Common myeloid progenitor, CD34-positive (primary cell): ENCODE measurements around the gene CCL8.
"Not testable (repeated sequence)": the region's sequence is repeated elsewhere in the genome, so short reads cannot be mapped to it uniquely, and the experiment has no call there.

Experiments
- CTCF ChIA-PET: fragments of 350-600 bp; sonication (Branson Sonifier 250); formaldehyde crosslinking; loops from one replicate; lab custom pipeline; 2021; ENCODE audit warnings: antibody characterized with exemption; lab: Charles Lee
- POLR2A ChIA-PET: fragments of 350-600 bp; sonication (Branson Sonifier 250); formaldehyde crosslinking; loops from one replicate; lab custom pipeline; 2021; ENCODE audit warnings: antibody characterized with exemption; lab: Charles Lee
- DNase-seq, 3 donors: peaks; one replicate each; pipeline versions ENCODE4 v3.0.0 to v3.0.0-alpha.2; 2013
- H3K27ac ChIP-seq, 2 experiments: 1 replicate in 1 of 2; 2 replicates in 1 of 2; pipeline ENCODE4 v1.7.0; 2013; ENCODE audit warnings: inconsistent platforms in 2 of 2, low read length in 2 of 2, mild to moderate bottlenecking in 2 of 2, low read depth in 1 of 2, moderate library complexity in 1 of 2; ENCODE audit not compliant: severe bottlenecking in 2 of 2, insufficient read depth in 1 of 2, poor library complexity in 1 of 2
- H3K27me3 ChIP-seq, 5 experiments: replicated peaks in 2 of 5; 1 replicate in 3 of 5; 2 replicates in 2 of 5; pipeline versions ENCODE4 v1.6.1 to v1.7.0; 2013; ENCODE audit warnings: low read length in 4 of 5, mild to moderate bottlenecking in 2 of 5, moderate library complexity in 2 of 5, inconsistent platforms in 1 of 5; ENCODE audit not compliant: insufficient read depth in 5 of 5, control insufficient read depth in 4 of 5
- H3K36me3 ChIP-seq, 4 experiments: 1 replicate in 2 of 4; 2 replicates in 2 of 4; pipeline versions ENCODE4 v1.6.1 to v1.7.0; 2013; ENCODE audit warnings: low read length in 3 of 4, control low read depth in 1 of 4, mild to moderate bottlenecking in 1 of 4; ENCODE audit not compliant: control insufficient read depth in 4 of 4, insufficient read depth in 4 of 4
- H3K4me1 ChIP-seq, 4 experiments: 1 replicate in 3 of 4; 2 replicates in 1 of 4; pipeline versions ENCODE4 v1.6.1 to v1.7.1; 2013; ENCODE audit warnings: low read length in 3 of 4, mild to moderate bottlenecking in 3 of 4, control low read depth in 1 of 4, inconsistent platforms in 1 of 4, moderate library complexity in 1 of 4; ENCODE audit not compliant: control insufficient read depth in 4 of 4, insufficient read depth in 4 of 4; ENCODE audit errors: control extremely low read depth in 1 of 4
- H3K4me3 ChIP-seq, 7 experiments: 1 replicate in 4 of 7; 2 replicates in 3 of 7; pipeline versions ENCODE4 v1.5.1 to v1.7.0; 2013; ENCODE audit warnings: mild to moderate bottlenecking in 7 of 7, low read length in 6 of 7, moderate library complexity in 6 of 7, inconsistent platforms in 2 of 7, low read depth in 2 of 7, control low read depth in 1 of 7; ENCODE audit not compliant: insufficient read depth in 4 of 7, control insufficient read depth in 1 of 7; ENCODE audit errors: extremely low read depth in 1 of 7
- H3K9me3 ChIP-seq, 5 experiments: 1 replicate in 4 of 5; 2 replicates in 1 of 5; pipeline versions ENCODE4 v1.6.1 to v1.7.1; 2013; ENCODE audit warnings: low read length in 4 of 5, mild to moderate bottlenecking in 2 of 5, inconsistent platforms in 1 of 5, low read depth in 1 of 5, moderate library complexity in 1 of 5; ENCODE audit not compliant: control insufficient read depth in 4 of 5, insufficient read depth in 2 of 5; ENCODE audit errors: control extremely low read depth in 1 of 5
- WGBS: methylation state at CpG from one replicate; pipeline ENCODE4 v1.1.5; 2013; ENCODE audit not compliant: insufficient coverage; 5-methylcytosine and 5-hydroxymethylcytosine counted together

The CCL8 gene

DNA sequence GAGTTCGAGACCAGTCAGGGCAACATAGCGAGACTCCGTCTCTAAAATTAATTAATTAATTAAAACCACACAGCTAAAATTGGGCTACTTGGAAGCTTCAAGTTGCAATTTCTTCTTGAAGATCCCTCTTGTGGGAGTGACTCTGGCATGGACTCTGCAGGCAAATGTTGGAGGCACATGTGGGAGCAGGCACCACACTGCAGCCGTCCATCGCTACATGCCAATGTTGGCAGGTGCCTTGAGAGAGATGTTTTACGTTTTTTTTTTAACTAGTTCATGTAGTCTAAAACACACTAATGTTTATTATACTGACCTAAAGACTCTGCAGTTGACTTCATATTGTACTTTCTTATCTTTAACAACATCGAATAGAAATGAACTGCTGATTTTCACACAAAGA, 7.9 kb upstream of the CCL8 start:
- H3K36me3 ChIP-seq, result no peaks in the 10 kb centered on the region
- H3K4me3 ChIP-seq, result no peak overlapping the region
- no peaks in the 10 kb centered on the region for H3K27me3 ChIP-seq
- CTCF ChIA-PET, result no interaction called here
- H3K9me3 ChIP-seq, result no peaks in the 10 kb centered on the region
- WGBS, result 100% methylated on average over 3 of the region's 7 CpGs
- POLR2A ChIA-PET, result no interaction called here
- no peak overlapping the region for H3K27ac ChIP-seq
- peaks cover 0 to 21% (median 4%) of the 10 kb centered on the region in 4 experiments for H3K4me1 ChIP-seq
- DNase-seq, result no peak

DNA sequence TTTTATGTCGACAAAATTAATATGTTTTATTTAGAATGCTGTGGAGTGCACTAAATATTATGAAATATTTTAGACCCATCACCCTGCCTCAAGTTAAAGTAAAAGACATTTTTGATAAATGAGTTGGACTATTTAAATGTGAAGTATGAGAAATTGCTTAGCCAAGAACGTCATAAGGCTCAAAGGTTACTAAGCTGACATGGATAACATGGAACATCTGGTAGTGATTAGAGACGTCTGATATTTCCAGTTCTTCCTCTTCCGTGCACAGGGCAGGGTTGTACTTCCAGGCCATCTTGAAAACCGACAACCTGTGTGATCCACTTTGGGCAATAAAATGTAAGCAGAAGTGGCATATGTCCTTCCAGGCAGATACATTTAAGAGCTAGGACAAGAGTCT, 7.2 kb upstream of the CCL8 start:
- 53% methylated on average over 3 of the region's 5 CpGs for WGBS
- no peak overlapping the region for H3K4me3 ChIP-seq
- H3K27ac ChIP-seq, result no peak overlapping the region
- no peaks in the 10 kb centered on the region for H3K36me3 ChIP-seq
- H3K4me1 ChIP-seq, result peaks cover 0 to 17% (median 4%) of the 10 kb centered on the region in 4 experiments
- H3K27me3 ChIP-seq, result no peaks in the 10 kb centered on the region
- ChIA-PET POLR2A (no interaction called here), CTCF (no interaction called here)
- H3K9me3 ChIP-seq, result no peaks in the 10 kb centered on the region
- no peak for DNase-seq

DNA sequence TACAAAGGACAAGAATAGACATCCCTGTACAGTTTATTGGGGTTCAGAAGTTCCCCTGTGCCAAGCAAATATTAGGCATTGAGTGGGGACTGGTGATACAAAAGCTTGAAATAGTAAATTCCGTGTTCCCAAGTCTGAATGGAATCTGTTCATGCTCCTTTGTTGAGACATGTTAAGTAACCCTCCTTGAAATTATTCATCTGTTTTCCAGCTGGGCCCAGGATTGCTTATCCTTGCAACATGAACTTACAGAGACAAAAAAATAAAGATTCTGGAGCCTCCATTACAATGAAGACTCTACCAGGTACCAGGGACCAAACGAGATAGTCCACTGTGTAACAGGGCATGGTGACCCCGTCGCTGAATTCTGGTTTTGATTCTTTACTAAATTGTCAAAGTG, 6.1 kb upstream of the CCL8 start:
- Histone ChIP-seq H3K27me3 (no peaks in the 10 kb centered on the region), H3K4me1 (peaks cover 0 to 11% (median 2%) of the 10 kb centered on the region in 4 experiments), H3K9me3 (no peaks in the 10 kb centered on the region), H3K36me3 (no peaks in the 10 kb centered on the region), H3K27ac (no peak overlapping the region), H3K4me3 (no peak overlapping the region)
- 100% methylated on average over 4 of the region's 4 CpGs for WGBS
- ChIA-PET CTCF (interaction anchor here (1.1 kb wide), 1 partner anchor 111 kb away, joined by 3 read pairs; no protein-coding TSS in a partner anchor), POLR2A (no interaction called here)
- no peak for DNase-seq

DNA sequence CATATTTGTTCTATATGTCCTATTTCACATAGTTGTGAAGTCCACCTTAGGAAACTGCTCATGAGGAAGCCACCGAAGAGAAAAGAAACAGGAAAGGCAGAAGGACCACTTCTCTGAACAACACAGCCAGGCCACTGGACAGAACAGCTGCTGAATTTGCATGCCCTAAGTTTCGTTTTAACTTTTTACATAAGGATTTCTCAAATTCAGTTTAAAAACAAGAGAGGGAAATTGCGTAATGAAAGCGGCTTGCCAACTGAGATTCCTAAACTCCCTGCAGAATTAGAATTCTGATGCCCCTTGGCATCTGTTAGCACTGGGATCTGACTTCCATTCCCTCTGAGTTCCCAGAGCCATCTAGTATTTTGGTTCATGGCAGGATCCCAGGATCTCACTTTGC, 5.0 kb upstream of the CCL8 start:
- Histone ChIP-seq H3K9me3 (no peaks in the 10 kb centered on the region), H3K4me1 (peaks cover 0 to 8% (median 2%) of the 10 kb centered on the region in 4 experiments), H3K27ac (no peak overlapping the region), H3K27me3 (no peaks in the 10 kb centered on the region), H3K36me3 (no peaks in the 10 kb centered on the region), H3K4me3 (peak overlapping the region in 1 of 7 experiments; percentile 12)
- POLR2A ChIA-PET, result no interaction called here
- DNase-seq, result peak in 2 of 3 donors; percentile 26 to 27
- 21% methylated on average over 4 of the region's 4 CpGs for WGBS
- CTCF ChIA-PET, result interaction anchor here (1.1 kb wide), 1 partner anchor 112 kb away, joined by 3 read pairs; no protein-coding TSS in a partner anchor

DNA sequence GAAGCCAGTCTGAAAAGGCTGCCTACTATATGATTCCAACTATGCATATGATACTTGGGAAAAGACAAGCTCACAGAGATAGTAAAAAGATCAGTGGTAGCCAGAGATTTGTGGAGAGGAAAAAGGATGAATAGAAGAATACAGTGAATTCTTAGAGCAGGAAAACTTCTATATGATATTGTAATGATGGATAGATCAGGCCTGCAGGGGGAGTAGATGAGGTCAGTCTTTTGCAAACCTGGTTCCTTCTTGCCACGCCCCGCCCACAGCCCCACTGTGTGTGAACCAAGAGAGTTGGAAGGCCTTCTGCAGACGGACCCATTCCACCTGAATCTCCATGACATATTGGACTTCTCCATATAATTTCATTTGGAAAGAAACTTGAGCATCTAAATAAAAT, 761 bp upstream of the CCL8 start:
- Histone ChIP-seq H3K4me1 (peaks cover 0 to 8% (median 2%) of the 10 kb centered on the region in 4 experiments), H3K4me3 (no peak overlapping the region), H3K27me3 (peaks cover 0 to 3% (median 0%) of the 10 kb centered on the region in 5 experiments), H3K36me3 (no peaks in the 10 kb centered on the region), H3K27ac (no peak overlapping the region), H3K9me3 (no peaks in the 10 kb centered on the region)
- WGBS, result 94% methylated on average over 3 of the region's 3 CpGs
- DNase-seq, result no peak
- POLR2A ChIA-PET, result no interaction called here
- CTCF ChIA-PET, result no interaction called here

DNA sequence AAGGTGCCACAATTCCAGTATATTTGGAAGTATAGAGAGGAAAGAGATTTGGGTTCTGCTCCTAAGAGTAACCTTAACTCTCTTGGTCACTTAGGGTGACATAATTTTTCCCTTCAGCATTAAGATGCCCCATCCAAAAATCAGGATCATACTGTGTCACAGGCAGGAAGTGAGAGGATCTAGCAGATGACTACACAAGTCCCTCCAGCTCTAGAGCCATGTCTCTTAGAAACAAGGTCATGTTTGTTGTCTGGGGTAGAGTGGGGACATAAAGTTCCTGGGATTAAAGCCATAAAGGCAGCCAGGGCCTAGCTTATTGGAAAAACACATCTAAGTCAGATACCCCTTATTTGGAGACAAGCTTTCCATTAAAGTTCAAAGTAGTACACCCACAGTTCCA, 2.7 kb downstream of the CCL8 start:
- ChIA-PET POLR2A (interaction anchor here (0.5 kb wide), 1 partner anchor 88 kb away, joined by 3 read pairs; no protein-coding TSS in a partner anchor), CTCF (interaction anchor here (1.5 kb wide), 1 partner anchor 121 kb away, joined by 4 read pairs; no protein-coding TSS in a partner anchor)
- Histone ChIP-seq H3K9me3 (peaks cover 0 to 12% (median 0%) of the 10 kb centered on the region in 5 experiments), H3K27me3 (peaks cover 0 to 3% (median 0%) of the 10 kb centered on the region in 5 experiments), H3K36me3 (no peaks in the 10 kb centered on the region), H3K4me1 (no peaks in the 10 kb centered on the region), H3K4me3 (no peak overlapping the region), H3K27ac (no peak overlapping the region)
- no peak for DNase-seq

DNA sequence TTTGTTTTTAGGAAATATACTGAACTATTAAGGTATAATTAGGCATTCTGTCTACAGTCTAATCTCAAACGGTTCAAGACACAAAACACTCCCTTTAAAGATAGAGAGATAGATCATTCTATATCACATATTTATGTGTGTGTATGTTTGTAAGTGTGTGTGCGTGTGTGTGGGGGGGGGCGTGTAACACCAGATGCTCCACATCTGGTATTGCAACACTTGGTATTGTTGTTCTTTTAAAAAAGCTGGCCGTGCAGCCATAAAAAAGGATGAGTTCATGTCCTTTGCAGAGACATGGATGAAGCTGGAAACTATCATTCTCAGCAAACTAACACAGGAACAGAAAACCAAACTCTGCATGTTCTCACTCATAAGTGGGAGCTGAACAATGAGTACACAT, 8.3 kb downstream of the CCL8 start:
- H3K36me3 ChIP-seq, H3K27me3 ChIP-seq, H3K27ac ChIP-seq, H3K4me1 ChIP-seq, POLR2A ChIA-PET, CTCF ChIA-PET, H3K4me3 ChIP-seq, DNase-seq: not testable (repeated sequence)
- 100% methylated on average over 3 of the region's 4 CpGs for WGBS
- peaks cover 0 to 12% (median 0%) of the 10 kb centered on the region in 5 experiments for H3K9me3 ChIP-seq
